HG03521 (cell line): Measurements from ENCODE around the gene EPHA1.
A peak's percentile ranks its signal among the peaks of the same experiment; 100 is the strongest.

ENCODE experiments used
- ATAC-seq: cut with Tn5 transposase; IDR thresholded peaks from one replicate; pipeline ENCODE4 v1.9.1; 2021; ENCODE audit warnings: mild to moderate bottlenecking, moderate library complexity; ENCODE audit not compliant: unreplicated experiment

EPHA1 gene

DNA sequence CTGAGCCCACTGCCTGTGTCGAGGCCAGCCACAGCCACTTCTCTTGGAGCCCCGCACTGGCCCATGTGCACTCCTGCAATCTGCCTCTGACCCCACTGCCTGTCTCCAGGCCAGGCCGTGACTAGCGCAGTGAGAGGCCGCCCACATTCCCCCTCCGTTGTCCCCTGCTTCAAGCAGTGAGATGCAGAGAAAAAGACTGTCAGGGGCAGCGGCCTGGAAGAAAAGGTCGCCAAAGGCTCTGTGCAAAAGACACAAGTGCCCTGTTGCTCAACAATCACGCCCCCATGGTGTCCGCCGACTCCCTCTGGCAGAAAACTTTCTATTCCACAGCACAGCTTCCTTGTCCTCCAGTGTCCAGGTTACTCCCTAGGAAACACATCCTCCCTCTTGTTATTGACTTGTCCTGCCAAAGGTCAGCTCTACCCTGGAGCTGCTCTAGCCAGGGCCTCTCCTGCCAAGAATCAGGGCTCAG is 56.1 kb downstream of the EPHA1 start:
- no peak for ATAC-seq

DNA sequence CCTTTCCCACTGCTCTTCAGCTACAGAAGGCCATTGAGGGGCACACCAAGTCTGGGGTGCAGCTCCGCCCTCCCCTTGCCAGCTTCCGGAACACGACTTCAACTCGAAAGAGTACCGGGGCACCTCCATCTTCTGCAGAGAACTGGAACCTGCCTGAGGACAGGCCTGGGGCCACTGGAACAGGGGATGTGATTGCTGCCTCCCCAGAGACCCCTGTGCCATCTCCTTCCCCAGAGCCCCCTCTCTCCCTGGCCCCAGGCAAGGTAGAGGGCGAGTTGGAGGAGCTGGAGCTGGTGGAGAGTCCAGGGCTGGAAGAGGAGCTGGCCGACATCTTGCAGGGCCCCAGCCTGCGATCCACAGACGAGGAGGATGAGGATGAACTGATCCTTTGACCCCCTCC is 57.1 kb downstream of the EPHA1 start:
- no peak for ATAC-seq

- no peak for ATAC-seq
These were observed 57.6 kb downstream of the EPHA1 start for GRCh38 chr7:143351060-143351459.

- no peak for ATAC-seq
These were observed 60.7 kb downstream of the EPHA1 start for GRCh38 chr7:143347950-143348349.

DNA sequence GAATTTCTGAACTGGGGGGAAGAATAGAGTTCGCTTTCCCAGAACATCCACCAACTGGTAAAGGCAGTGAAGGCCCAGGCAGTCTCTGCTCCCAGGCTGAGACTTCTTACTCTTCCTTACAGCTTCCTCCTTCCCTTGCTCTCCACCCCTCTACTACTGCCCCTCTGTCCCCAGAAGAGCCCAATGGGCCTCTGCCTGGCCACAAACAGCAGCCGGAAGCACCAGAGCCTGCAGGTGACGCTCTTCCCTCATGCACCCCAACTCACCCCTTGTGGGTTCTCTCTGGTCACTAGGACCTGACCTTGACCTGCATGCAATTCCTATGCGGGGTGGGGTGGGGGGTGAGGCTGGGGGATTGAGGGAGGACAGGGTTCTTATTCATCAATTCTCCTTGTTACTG is 62.6 kb downstream of the EPHA1 start:
- no peak for ATAC-seq

- peak; percentile 89 for ATAC-seq
These were observed 63.2 kb downstream of the EPHA1 start for GRCh38 chr7:143345428-143345900.

GRCh38 chr7:143343596-143343995 is 65.1 kb downstream of the EPHA1 start:
- ATAC-seq, result no peak

- no peak for ATAC-seq
These were observed 66.8 kb downstream of the EPHA1 start for GRCh38 chr7:143341842-143342241.
